Lung (tissue), 12 donors: ENCODE data around the gene PRPF38B. TPM values are rescaled to one million over a fixed set of nuclear protein-coding genes. Genes with fewer than 3 reads are reported as not detected.

Experiments
- ATAC-seq: fragments of 200-7000 bp; cut with Tn5 transposase; one replicate; pipeline ENCODE4 v1.9.1; 2020; ENCODE audit warnings: moderate number of reproducible peaks; ENCODE audit not compliant: insufficient read depth, low FRiP score
- DNase-seq, 3 donors: peaks; one replicate each; pipeline ENCODE4 v3.0.0-alpha.2; 2013 to 2017
- H3K27ac ChIP-seq, 2 donors: one replicate each; pipeline ENCODE4 v1.5.1; 2013; ENCODE audit warnings: mild to moderate bottlenecking in 2 of 2, moderate library complexity in 2 of 2, control low read depth in 1 of 2, inconsistent platforms in 1 of 2, low read depth in 1 of 2, low read length in 1 of 2
- H3K27me3 ChIP-seq, 3 donors: one replicate each; pipeline ENCODE4 v1.5.1; 2013; ENCODE audit warnings: low read length in 2 of 3; ENCODE audit not compliant: control insufficient read depth in 3 of 3, insufficient read depth in 3 of 3
- H3K36me3 ChIP-seq, 4 donors: one replicate each; pipeline ENCODE4 v1.5.1; 2013; ENCODE audit warnings: low read length in 4 of 4, mild to moderate bottlenecking in 1 of 4, moderate library complexity in 1 of 4; ENCODE audit not compliant: control insufficient read depth in 4 of 4, insufficient read depth in 4 of 4
- H3K4me1 ChIP-seq, 5 donors: one replicate each; pipeline ENCODE4 v1.5.1; 2013; ENCODE audit warnings: low read length in 5 of 5, mild to moderate bottlenecking in 2 of 5, moderate library complexity in 1 of 5; ENCODE audit not compliant: control insufficient read depth in 5 of 5, insufficient read depth in 5 of 5
- H3K4me3 ChIP-seq: one replicate; pipeline ENCODE4 v1.5.1; 2013; ENCODE audit warnings: mild to moderate bottlenecking, control low read depth, moderate library complexity
- H3K9ac ChIP-seq, 2 donors: one replicate each; pipeline ENCODE4 v1.5.1; 2013; ENCODE audit warnings: low read length in 2 of 2, control low read depth in 1 of 2; ENCODE audit not compliant: insufficient read depth in 1 of 2
- H3K9me3 ChIP-seq, 4 donors: one replicate each; pipeline ENCODE4 v1.5.1; 2013; ENCODE audit warnings: low read length in 3 of 4, mild to moderate bottlenecking in 1 of 4, moderate library complexity in 1 of 4; ENCODE audit not compliant: control insufficient read depth in 4 of 4, insufficient read depth in 3 of 4
- WGBS, 2 donors: extraction: QIAGEN DNeasy Blood & Tissue Kit; methylation state at CpG; one replicate each; pipeline ENCODE4 v1.1.7; 2013; 5-methylcytosine and 5-hydroxymethylcytosine counted together
- polyA plus RNA-seq, 2 donors: library from polyadenylated mRNA; stranded (reverse); fragments of 200-250 nt; gene quantifications; one replicate each; pipeline ENCODE4 v1.2.1, GENCODE V29; 2013
- total RNA-seq, 2 donors: library from RNA; depleted of rRNA in 1 of 2; stranded (reverse); fragments of >200 nt in 1 of 2; gene quantifications; one replicate each; pipeline ENCODE4 v1.2.1, GENCODE V29; 2014 to 2021
- TF ChIP-seq, protein P1 (sequence below): IDR thresholded peaks from 2 replicates; pipeline ENCODE4 v1.5.1; 2012; ENCODE audit warnings: mild to moderate bottlenecking; ENCODE audit errors: control extremely low read depth, extremely low read depth
- donor health status: control.
- donor health status: control.
- donor health status: Bipolar disorder and iron deficiency.
- donor health status: healthy.
- donor health status: DM: yes; HTN: yes; CAD: no.

Gene PRPF38B
- total and polyA plus RNA-seq, 4 donors = 26.8 to 38.3 (median 29.8) TPM

DNA sequence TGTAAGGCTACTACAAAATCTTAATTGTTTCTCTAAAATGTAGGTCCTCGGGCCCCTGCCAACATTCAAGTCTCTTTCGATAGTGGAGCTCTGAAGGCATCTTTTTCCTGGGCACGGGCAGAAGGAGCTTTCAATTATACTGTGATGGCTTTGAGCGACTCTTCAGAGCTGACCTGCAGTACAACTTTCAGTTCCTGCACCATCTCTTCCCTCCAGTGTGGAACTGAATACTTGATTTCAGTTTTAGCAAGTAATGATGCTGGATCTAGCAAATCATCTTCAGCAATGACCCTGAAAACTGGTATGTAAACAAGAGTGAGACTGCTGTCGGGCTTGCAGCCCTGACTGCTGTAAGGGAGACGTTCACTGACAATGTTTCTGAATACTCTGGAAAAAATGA lies 30.2 kb downstream of the PRPF38B start:
- Histone ChIP-seq H3K9me3 (no peaks in the 10 kb centered on the region), H3K27ac (no peak overlapping the region), H3K27me3 (no peaks in the 10 kb centered on the region), H3K4me1 (peaks cover 0 to 25% (median 0%) of the 10 kb centered on the region in 5 donors), H3K9ac (no peak overlapping the region), H3K4me3 (no peak overlapping the region), H3K36me3 (no peaks in the 10 kb centered on the region)
- TF ChIP-seq, protein P1, sequence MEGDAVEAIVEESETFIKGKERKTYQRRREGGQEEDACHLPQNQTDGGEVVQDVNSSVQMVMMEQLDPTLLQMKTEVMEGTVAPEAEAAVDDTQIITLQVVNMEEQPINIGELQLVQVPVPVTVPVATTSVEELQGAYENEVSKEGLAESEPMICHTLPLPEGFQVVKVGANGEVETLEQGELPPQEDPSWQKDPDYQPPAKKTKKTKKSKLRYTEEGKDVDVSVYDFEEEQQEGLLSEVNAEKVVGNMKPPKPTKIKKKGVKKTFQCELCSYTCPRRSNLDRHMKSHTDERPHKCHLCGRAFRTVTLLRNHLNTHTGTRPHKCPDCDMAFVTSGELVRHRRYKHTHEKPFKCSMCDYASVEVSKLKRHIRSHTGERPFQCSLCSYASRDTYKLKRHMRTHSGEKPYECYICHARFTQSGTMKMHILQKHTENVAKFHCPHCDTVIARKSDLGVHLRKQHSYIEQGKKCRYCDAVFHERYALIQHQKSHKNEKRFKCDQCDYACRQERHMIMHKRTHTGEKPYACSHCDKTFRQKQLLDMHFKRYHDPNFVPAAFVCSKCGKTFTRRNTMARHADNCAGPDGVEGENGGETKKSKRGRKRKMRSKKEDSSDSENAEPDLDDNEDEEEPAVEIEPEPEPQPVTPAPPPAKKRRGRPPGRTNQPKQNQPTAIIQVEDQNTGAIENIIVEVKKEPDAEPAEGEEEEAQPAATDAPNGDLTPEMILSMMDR = no peak
- WGBS, 2 donors = 69 to 86% methylated on average over 6 of the region's 6 CpGs
- DNase-seq (peak in 2 of 3 donors; percentile 26 to 34), ATAC-seq (no peak)

DNA sequence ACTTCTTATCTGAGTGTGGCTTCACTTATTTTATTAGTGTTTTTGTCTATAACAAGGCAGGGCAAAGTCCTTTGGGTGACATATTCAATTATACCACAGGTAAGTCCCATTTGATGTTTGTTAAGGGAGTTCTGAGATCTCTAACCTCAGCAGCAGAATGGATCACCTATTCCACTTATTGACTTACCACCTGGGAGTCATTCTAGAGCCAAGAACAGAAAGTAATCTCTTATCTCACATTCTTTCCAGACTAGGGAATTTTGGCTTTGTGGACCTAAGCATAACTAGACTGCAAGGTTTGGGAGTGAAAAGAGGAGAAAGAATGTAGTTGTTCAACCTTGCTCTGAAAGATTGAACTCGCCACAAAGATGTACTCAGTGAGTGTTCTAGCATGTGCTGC lies 33.8 kb downstream of the PRPF38B start:
- DNase-seq = no peak
- Histone ChIP-seq H3K4me3 (no peak overlapping the region), H3K27ac (no peak overlapping the region), H3K9ac (no peak overlapping the region), H3K27me3 (no peaks in the 10 kb centered on the region), H3K36me3 (no peaks in the 10 kb centered on the region), H3K4me1 (peaks cover 0 to 18% (median 0%) of the 10 kb centered on the region in 5 donors), H3K9me3 (no peaks in the 10 kb centered on the region)
- ATAC-seq = no peak
- TF ChIP-seq, protein P1 = no peak
- 79 to 82% methylated on average over 1 of the region's 1 CpG for WGBS, 2 donors

DNA sequence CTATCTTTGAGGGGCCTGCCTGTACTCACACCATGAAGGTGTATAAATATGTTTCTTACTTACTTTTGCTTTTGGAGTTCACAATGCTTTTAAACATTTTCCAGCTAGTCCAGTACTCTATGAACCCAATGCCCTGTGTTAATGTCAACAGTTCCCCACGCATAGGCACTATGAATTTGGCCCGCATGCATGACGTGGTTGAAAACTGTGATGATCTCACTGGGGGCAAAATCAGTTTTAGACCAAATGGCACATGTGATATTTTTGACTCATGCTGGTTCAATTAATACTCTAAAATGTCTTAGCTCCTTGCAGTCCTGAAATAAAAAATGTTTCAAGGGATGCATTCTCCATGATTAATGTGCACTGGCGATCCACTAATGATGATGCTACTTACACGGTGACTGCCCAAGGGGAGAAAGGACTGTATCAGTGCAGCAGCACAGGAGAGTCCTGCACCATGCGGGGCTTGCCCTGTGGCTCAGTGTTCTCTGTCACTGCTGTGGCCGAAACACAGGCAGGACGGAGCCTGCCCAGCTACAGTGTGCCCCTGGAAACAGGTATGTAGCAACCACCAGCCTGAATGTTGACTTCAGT lies 36.3 kb downstream of the PRPF38B start:
- TF ChIP-seq, protein P1 = no peak
- no peaks in the 10 kb centered on the region for H3K27me3 ChIP-seq

DNA sequence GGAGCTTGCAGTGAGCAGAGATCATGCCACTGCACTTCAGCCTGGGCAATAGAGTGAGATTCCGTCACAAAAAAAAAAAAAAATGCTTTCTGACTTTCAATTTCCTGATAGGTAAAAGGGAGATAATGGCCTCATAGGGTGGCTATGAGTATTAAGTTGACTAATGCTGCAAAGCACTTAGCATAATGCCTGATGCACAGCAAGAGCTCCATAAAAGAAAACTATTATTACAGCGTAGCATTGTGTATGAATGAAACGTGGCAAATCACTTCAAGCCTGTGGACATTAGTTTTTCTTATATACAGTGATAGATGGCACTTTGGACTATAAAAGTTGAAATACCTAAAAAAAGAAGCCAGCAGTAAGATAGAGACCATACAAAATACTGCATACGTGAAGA lies 37.4 kb downstream of the PRPF38B start:
- H3K9me3 ChIP-seq = no peaks in the 10 kb centered on the region
- 92 to 95% methylated on average over 4 of the region's 4 CpGs for WGBS, 2 donors
- ATAC-seq = no peak

More for the DNA sequence above, 36.3 kb downstream of the PRPF38B start:
- Histone ChIP-seq H3K9ac (no peak overlapping the region), H3K4me1 (peaks cover 0 to 3% (median 0%) of the 10 kb centered on the region in 5 donors), H3K9me3 (no peaks in the 10 kb centered on the region), H3K4me3 (no peak overlapping the region), H3K27ac (no peak overlapping the region), H3K36me3 (no peaks in the 10 kb centered on the region)
- 90 to 91% methylated on average over 8 of the region's 8 CpGs for WGBS, 2 donors
- no peak for ATAC-seq
- DNase-seq = no peak

More for the DNA sequence above, 37.4 kb downstream of the PRPF38B start:
- H3K4me1 ChIP-seq = no peaks in the 10 kb centered on the region
- H3K27me3 ChIP-seq = no peaks in the 10 kb centered on the region
- H3K36me3 ChIP-seq = no peaks in the 10 kb centered on the region
- TF ChIP-seq, protein P1 = no peak
- no peak overlapping the region for H3K4me3 ChIP-seq
- no peak overlapping the region for H3K9ac ChIP-seq
- no peak overlapping the region for H3K27ac ChIP-seq
- DNase-seq = no peak
